WERI-Rb-1 (cell line): ENCODE data around the gene DHRS7C.

ENCODE experiments used
- DNase-seq: peaks from one replicate; pipeline ENCODE4 v3.0.0-alpha.2; 2020
- H3K27ac ChIP-seq: fragments of 250-450 bp; sonication (Bioruptor Pico); 2 replicates; pipeline ENCODE4 v1.5.1; 2020; ENCODE audit warnings: mild to moderate bottlenecking, moderate library complexity
- H3K27me3 ChIP-seq: fragments of 250-450 bp; sonication (Bioruptor Pico); 2 replicates; pipeline ENCODE4 v1.5.1; 2021; ENCODE audit warnings: mild to moderate bottlenecking, low read depth, moderate library complexity; ENCODE audit not compliant: insufficient read depth, severe bottlenecking
- H3K36me3 ChIP-seq: fragments of 250-450 bp; sonication (Bioruptor Pico); 2 replicates; pipeline ENCODE4 v1.5.1; 2020; ENCODE audit warnings: mild to moderate bottlenecking, moderate library complexity
- H3K4me3 ChIP-seq: 2 replicates; pipeline ENCODE4 v1.5.1; 2011; ENCODE audit warnings: low read depth, mild to moderate bottlenecking, control low read depth, low read length
- H3K9me3 ChIP-seq: fragments of 250-450 bp; sonication (Bioruptor Pico); 2 replicates; pipeline ENCODE4 v1.5.1; 2021; ENCODE audit warnings: mild to moderate bottlenecking, moderate library complexity; ENCODE audit not compliant: severe bottlenecking
- CTCF ChIP-seq: IDR thresholded peaks from 2 replicates; pipeline ENCODE4 v1.5.1; 2011; ENCODE audit warnings: low read depth, mild to moderate bottlenecking, control low read depth, inconsistent platforms, low read length

DHRS7C gene

GRCh38 chr17:9750524-9750923 is 40.9 kb downstream of the DHRS7C start:
- H3K27ac ChIP-seq = no peak overlapping the region
- no peak for DNase-seq
- no peaks in the 10 kb centered on the region for H3K27me3 ChIP-seq
- H3K36me3 ChIP-seq = no peaks in the 10 kb centered on the region
- no peak for TF ChIP-seq CTCF
- H3K4me3 ChIP-seq = no peak overlapping the region
- H3K9me3 ChIP-seq = no peaks in the 10 kb centered on the region

DNA sequence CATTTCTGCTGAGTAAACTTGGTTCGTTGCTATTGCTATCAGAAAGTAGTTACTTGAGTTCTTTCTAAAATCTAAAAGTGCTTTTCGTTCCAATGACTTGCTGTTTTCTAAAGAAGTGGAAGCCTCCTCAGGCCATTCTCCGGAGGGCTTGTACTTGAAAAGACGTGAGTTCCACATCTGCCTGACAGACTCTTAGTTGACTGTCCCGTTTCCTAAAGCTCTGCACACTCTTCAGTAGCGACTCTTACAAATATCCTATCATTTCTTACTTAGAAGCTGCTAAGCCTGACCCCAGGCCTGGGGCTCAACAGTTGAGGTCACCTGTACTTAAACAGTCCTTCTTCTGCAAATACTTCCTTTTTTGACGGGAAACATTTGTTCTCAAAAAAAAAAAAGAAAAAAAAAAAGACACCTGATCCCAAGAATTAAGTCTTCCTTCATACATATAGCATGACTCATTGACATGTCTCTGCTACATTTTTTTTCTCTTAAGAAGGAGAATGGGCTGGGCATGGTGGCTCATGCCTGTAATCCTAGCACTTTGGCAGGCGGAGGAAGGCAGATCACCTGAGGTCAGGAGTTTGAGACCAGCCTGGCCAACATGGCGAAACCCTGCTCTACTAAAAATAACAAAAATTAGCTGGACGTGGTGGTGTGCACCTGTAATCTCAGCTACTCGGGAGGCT is 61.5 kb downstream of the DHRS7C start:
- TF ChIP-seq CTCF = no peak
- Histone ChIP-seq H3K27me3 (no peaks in the 10 kb centered on the region), H3K27ac (no peak overlapping the region), H3K4me3 (no peak overlapping the region), H3K36me3 (no peaks in the 10 kb centered on the region), H3K9me3 (peaks cover 2% of the 10 kb centered on the region)
- no peak for DNase-seq

- peaks cover 2% of the 10 kb centered on the region for H3K9me3 ChIP-seq
- no peak for DNase-seq
- no peaks in the 10 kb centered on the region for H3K27me3 ChIP-seq
- no peaks in the 10 kb centered on the region for H3K36me3 ChIP-seq
- TF ChIP-seq CTCF = peak; percentile 86
- no peak overlapping the region for H3K4me3 ChIP-seq
- H3K27ac ChIP-seq = no peak overlapping the region
These were observed 62.2 kb downstream of the DHRS7C start for GRCh38 chr17:9729034-9729650.

GRCh38 chr17:9728564-9728963 is 62.8 kb downstream of the DHRS7C start:
- no peaks in the 10 kb centered on the region for H3K36me3 ChIP-seq
- H3K9me3 ChIP-seq = peaks cover 2% of the 10 kb centered on the region
- H3K27me3 ChIP-seq = no peaks in the 10 kb centered on the region
- DNase-seq = no peak
- H3K27ac ChIP-seq = no peak overlapping the region
- H3K4me3 ChIP-seq = no peak overlapping the region
- no peak for TF ChIP-seq CTCF

- no peak for TF ChIP-seq CTCF
- no peaks in the 10 kb centered on the region for H3K36me3 ChIP-seq
- DNase-seq = no peak
- H3K9me3 ChIP-seq = peaks cover 2% of the 10 kb centered on the region
- no peaks in the 10 kb centered on the region for H3K27me3 ChIP-seq
- no peak overlapping the region for H3K4me3 ChIP-seq
- no peak overlapping the region for H3K27ac ChIP-seq
These were observed 63.4 kb downstream of the DHRS7C start for GRCh38 chr17:9728005-9728404.

- Histone ChIP-seq H3K27ac (no peak overlapping the region), H3K27me3 (no peaks in the 10 kb centered on the region), H3K36me3 (no peaks in the 10 kb centered on the region), H3K9me3 (no peaks in the 10 kb centered on the region), H3K4me3 (no peak overlapping the region)
- TF ChIP-seq CTCF = no peak
- no peak for DNase-seq
These were observed 65.1 kb downstream of the DHRS7C start for GRCh38 chr17:9726291-9726690.
